Stimulated activated memory B cell treated with anti-CD40 and anti-IgM and Interleukin-4, amounts not matched to agents 10 μg/mL and 1 μg/mL and 100 μg/mL, for 72 hours (primary cell): Measurements from ENCODE around the gene SRGAP2B.
"Not testable (repeated sequence)": the region's sequence is repeated elsewhere in the genome, so short reads cannot be mapped to it uniquely, and the experiment has no call there.

Experiments used
- ATAC-seq: fragments of 150-1000 bp; cut with Tn5 transposase; 2 replicates; pipeline ENCODE4 v1.10.0; 2021
- H3K27ac Mint-ChIP-seq: one replicate; pipeline ENCODE4 v1.8.0; 2022; ENCODE audit warnings: mild to moderate bottlenecking, mixed read lengths
- H3K27me3 Mint-ChIP-seq: one replicate; pipeline ENCODE4 v1.8.0; 2022; ENCODE audit warnings: mixed read lengths
- H3K36me3 Mint-ChIP-seq: one replicate; pipeline ENCODE4 v1.8.0; 2022; ENCODE audit warnings: mixed read lengths
- H3K4me1 Mint-ChIP-seq: one replicate; pipeline ENCODE4 v1.8.0; 2022; ENCODE audit warnings: mixed read lengths
- H3K4me3 Mint-ChIP-seq: one replicate; pipeline ENCODE4 v1.8.0; 2022; ENCODE audit warnings: mild to moderate bottlenecking, moderate library complexity, mixed read lengths
- H3K9me3 Mint-ChIP-seq: one replicate; pipeline ENCODE4 v1.8.0; 2022; ENCODE audit warnings: mixed read lengths

The SRGAP2B gene

GRCh38 chr1:145065194-145065826, 29.8 kb downstream of the SRGAP2B start:
- not testable (repeated sequence) for H3K27ac Mint-ChIP-seq, H3K9me3 Mint-ChIP-seq, H3K4me1 Mint-ChIP-seq, H3K36me3 Mint-ChIP-seq, H3K27me3 Mint-ChIP-seq, H3K4me3 Mint-ChIP-seq
- peak; percentile 79 for ATAC-seq

- H3K9me3 Mint-ChIP-seq, H3K4me3 Mint-ChIP-seq, H3K4me1 Mint-ChIP-seq, H3K27ac Mint-ChIP-seq, H3K36me3 Mint-ChIP-seq, H3K27me3 Mint-ChIP-seq: not testable (repeated sequence)
- ATAC-seq: peak; percentile 88
Measured at GRCh38 chr1:145063941-145064648, 31.0 kb downstream of the SRGAP2B start.

- H3K36me3 Mint-ChIP-seq, H3K27me3 Mint-ChIP-seq, H3K4me1 Mint-ChIP-seq, H3K4me3 Mint-ChIP-seq, H3K9me3 Mint-ChIP-seq, H3K27ac Mint-ChIP-seq, ATAC-seq: not testable (repeated sequence)
Measured at GRCh38 chr1:145063285-145063684, 31.8 kb downstream of the SRGAP2B start.

- not testable (repeated sequence) for H3K27ac Mint-ChIP-seq, H3K27me3 Mint-ChIP-seq, H3K9me3 Mint-ChIP-seq, H3K4me3 Mint-ChIP-seq, H3K36me3 Mint-ChIP-seq, H3K4me1 Mint-ChIP-seq
- ATAC-seq: peak; percentile 77
Measured at GRCh38 chr1:145058184-145058583, 36.9 kb downstream of the SRGAP2B start.

GRCh38 chr1:145055217-145055760, 39.8 kb downstream of the SRGAP2B start:
- not testable (repeated sequence) for H3K27me3 Mint-ChIP-seq, H3K27ac Mint-ChIP-seq, H3K36me3 Mint-ChIP-seq, H3K9me3 Mint-ChIP-seq, H3K4me1 Mint-ChIP-seq, H3K4me3 Mint-ChIP-seq
- peak; percentile 99 for ATAC-seq

- H3K27me3 Mint-ChIP-seq, H3K9me3 Mint-ChIP-seq, H3K36me3 Mint-ChIP-seq, ATAC-seq, H3K27ac Mint-ChIP-seq, H3K4me3 Mint-ChIP-seq, H3K4me1 Mint-ChIP-seq: not testable (repeated sequence)
Measured at GRCh38 chr1:145053428-145053827, 41.7 kb downstream of the SRGAP2B start.

GRCh38 chr1:145052019-145052776, 42.9 kb downstream of the SRGAP2B start:
- not testable (repeated sequence) for H3K27me3 Mint-ChIP-seq, H3K27ac Mint-ChIP-seq, H3K4me1 Mint-ChIP-seq, H3K36me3 Mint-ChIP-seq, H3K4me3 Mint-ChIP-seq, ATAC-seq, H3K9me3 Mint-ChIP-seq

GRCh38 chr1:145048181-145048856, 46.8 kb downstream of the SRGAP2B start:
- not testable (repeated sequence) for H3K36me3 Mint-ChIP-seq, H3K4me1 Mint-ChIP-seq, H3K9me3 Mint-ChIP-seq, H3K27me3 Mint-ChIP-seq, H3K4me3 Mint-ChIP-seq, H3K27ac Mint-ChIP-seq
- ATAC-seq: peak; percentile 69

- H3K9me3 Mint-ChIP-seq: not testable (repeated sequence)
- peak; percentile 88 for ATAC-seq
Measured at GRCh38 chr1:145047553-145047952, 47.6 kb downstream of the SRGAP2B start.

GRCh38 chr1:145045571-145046273, 49.4 kb downstream of the SRGAP2B start:
- H3K4me3 Mint-ChIP-seq, H3K27me3 Mint-ChIP-seq, H3K36me3 Mint-ChIP-seq, H3K27ac Mint-ChIP-seq, H3K4me1 Mint-ChIP-seq, ATAC-seq, H3K9me3 Mint-ChIP-seq: not testable (repeated sequence)

More at GRCh38 chr1:145047553-145047952, 47.6 kb downstream of the SRGAP2B start:
- H3K36me3 Mint-ChIP-seq, H3K27me3 Mint-ChIP-seq, H3K27ac Mint-ChIP-seq, H3K4me1 Mint-ChIP-seq, H3K4me3 Mint-ChIP-seq: not testable (repeated sequence)

GRCh38 chr1:145041519-145041918, 53.6 kb downstream of the SRGAP2B start:
- H3K27ac Mint-ChIP-seq, H3K36me3 Mint-ChIP-seq, H3K4me1 Mint-ChIP-seq, H3K9me3 Mint-ChIP-seq, H3K4me3 Mint-ChIP-seq, H3K27me3 Mint-ChIP-seq: not testable (repeated sequence)
- peak; percentile 97 for ATAC-seq

GRCh38 chr1:145036019-145036418, 59.1 kb downstream of the SRGAP2B start:
- not testable (repeated sequence) for H3K27ac Mint-ChIP-seq

GRCh38 chr1:145033523-145033922, 61.6 kb downstream of the SRGAP2B start:
- not testable (repeated sequence) for H3K27me3 Mint-ChIP-seq, H3K4me3 Mint-ChIP-seq, H3K36me3 Mint-ChIP-seq, H3K9me3 Mint-ChIP-seq, ATAC-seq, H3K27ac Mint-ChIP-seq, H3K4me1 Mint-ChIP-seq

More at GRCh38 chr1:145036019-145036418, 59.1 kb downstream of the SRGAP2B start:
- not testable (repeated sequence) for H3K36me3 Mint-ChIP-seq, H3K4me1 Mint-ChIP-seq, H3K27me3 Mint-ChIP-seq, H3K9me3 Mint-ChIP-seq, ATAC-seq, H3K4me3 Mint-ChIP-seq

- not testable (repeated sequence) for ATAC-seq, H3K4me3 Mint-ChIP-seq, H3K9me3 Mint-ChIP-seq, H3K4me1 Mint-ChIP-seq, H3K36me3 Mint-ChIP-seq, H3K27me3 Mint-ChIP-seq, H3K27ac Mint-ChIP-seq
Measured at GRCh38 chr1:145027251-145027650, 67.9 kb downstream of the SRGAP2B start.

- H3K4me1 Mint-ChIP-seq, H3K27ac Mint-ChIP-seq, H3K9me3 Mint-ChIP-seq, H3K36me3 Mint-ChIP-seq, H3K4me3 Mint-ChIP-seq, ATAC-seq, H3K27me3 Mint-ChIP-seq: not testable (repeated sequence)
Measured at GRCh38 chr1:145025286-145025685, 69.8 kb downstream of the SRGAP2B start.
